A549 (cell line): ENCODE measurements around the gene PDS5B. TPM values are rescaled to one million over a fixed set of nuclear protein-coding genes. Genes with fewer than 3 reads are reported as not detected.

ENCODE experiments used
- ATAC-seq, 2 experiments: fragments of 200-7000 bp in 1 of 2; fragments of >200 bp in 1 of 2; cut with Nextera tagmentation in 1 of 2; cut with Tn5 transposase in 1 of 2; 3 replicates each; pipeline versions ENCODE4 v1.8.0 to v1.9.1; 2018 to 2020; ENCODE audit warnings: mild to moderate bottlenecking in 1 of 2, moderate library complexity in 1 of 2
- CTCF ChIA-PET: fragments of 300-600 bp; sonication (Branson Sonifier 250); formaldehyde crosslinking; extraction: SDS; loops from one replicate; lab custom pipeline; 2021; ENCODE audit warnings: antibody characterized with exemption, inconsistent platforms; lab: Yijun Ruan, JAX
- POLR2A ChIA-PET: fragments of 350-600 bp; formaldehyde crosslinking; extraction: SDS; loops from one replicate; lab custom pipeline; 2021; ENCODE audit warnings: antibody characterized with exemption, inconsistent platforms; lab: Yijun Ruan, JAX
- DNase-seq, 2 experiments: peaks; one replicate each; pipeline versions ENCODE4 v3.0.0 to v3.0.0-alpha.2; 2011 to 2016; ENCODE audit warnings: low read depth in 1 of 2, low spot score in 1 of 2
- FAIRE-seq: peaks from 2 replicates; lab custom pipeline; 2011; peaks lifted over from hg19 to GRCh38; lab: Jason Lieb, UNC
- H3K27ac ChIP-seq, 2 experiments: fragments of >200 bp; sonication (Bioruptor Twin); formaldehyde crosslinking; 3 replicates each; pipeline ENCODE4 v1.5.1; 2016 to 2017
- H3K4me1 ChIP-seq: fragments of >200 bp; sonication (Bioruptor Twin); formaldehyde crosslinking; 3 replicates; pipeline ENCODE4 v1.6.1; 2016
- H3K4me2 ChIP-seq: fragments of >200 bp; sonication (Bioruptor Twin); formaldehyde crosslinking; 3 replicates; pipeline ENCODE4 v1.6.1; 2016
- H3K4me3 ChIP-seq: fragments of >200 bp; sonication (Bioruptor Twin); formaldehyde crosslinking; 3 replicates; pipeline ENCODE4 v1.5.1; 2016
- H3K9me3 ChIP-seq: fragments of >200 bp; sonication (Bioruptor Twin); formaldehyde crosslinking; 3 replicates; pipeline ENCODE4 v1.6.1; 2016
- BCL3 ChIP-seq: fragments of >200 bp; sonication (Bioruptor Twin); formaldehyde crosslinking; IDR thresholded peaks from 3 replicates; pipeline ENCODE4 v1.6.1; 2016
- E2F6 ChIP-seq: IDR thresholded peaks from 2 replicates; pipeline ENCODE4 v1.6.1; 2012; ENCODE audit warnings: low read depth, borderline replicate concordance
- EHMT2 ChIP-seq: fragments of 200-600 bp; sonication (generic); IDR thresholded peaks from 2 replicates; pipeline ENCODE4 v1.6.1; 2016; ENCODE audit warnings: antibody characterized with exemption, low read depth, mild to moderate bottlenecking, moderate library complexity
- FOXS1 ChIP-seq: fragments of 250-450 bp; sonication (Bioruptor Pico); IDR thresholded peaks from 2 replicates; pipeline ENCODE4 v1.5.0; 2020; ENCODE audit warnings: mild to moderate bottlenecking, moderate library complexity
- HMGXB4 ChIP-seq: fragments of 250-450 bp; sonication (Bioruptor Pico); IDR thresholded peaks from 2 replicates; pipeline ENCODE4 v1.5.0; 2021; ENCODE audit warnings: mild to moderate bottlenecking, moderate library complexity, borderline replicate concordance
- HOXA7 ChIP-seq: fragments of 250-450 bp; sonication (Bioruptor Pico); IDR thresholded peaks from 2 replicates; pipeline ENCODE4 v1.5.0; 2020; ENCODE audit warnings: mild to moderate bottlenecking, moderate library complexity
- HOXB5 ChIP-seq: fragments of 250-450 bp; sonication (Bioruptor Pico); IDR thresholded peaks from 2 replicates; pipeline ENCODE4 v1.5.0; 2020; ENCODE audit warnings: mild to moderate bottlenecking, moderate library complexity
- JUNB ChIP-seq: fragments of >200 bp; sonication (Bioruptor Twin); formaldehyde crosslinking; IDR thresholded peaks from 2 replicates; pipeline ENCODE4 v1.6.1; 2016
- MYC ChIP-seq: IDR thresholded peaks from 2 replicates; pipeline ENCODE4 v1.6.1; 2012; ENCODE audit warnings: mild to moderate bottlenecking, inconsistent platforms, low read length, improper control_type of control experiment, borderline replicate concordance
- NFE2L2 ChIP-seq: fragments of 150-350 bp; conservative IDR thresholded peaks from 2 replicates; pipeline ENCODE4 v1.6.1; 2014; ENCODE audit warnings: low read length
- NPAS2 ChIP-seq: fragments of 250-450 bp; sonication (Bioruptor Pico); IDR thresholded peaks from 2 replicates; pipeline ENCODE4 v1.8.0; 2022; ENCODE audit warnings: mild to moderate bottlenecking, moderate library complexity, borderline replicate concordance
- PHF8 ChIP-seq: fragments of 200-600 bp; sonication (generic); IDR thresholded peaks from 2 replicates; pipeline ENCODE4 v1.6.1; 2016; ENCODE audit warnings: low read depth, mild to moderate bottlenecking, antibody characterized with exemption, moderate library complexity, borderline replicate concordance
- POLR2A ChIP-seq: IDR thresholded peaks from 2 replicates; pipeline ENCODE4 v1.6.1; 2012; ENCODE audit warnings: mild to moderate bottlenecking, low read length
- POLR2AphosphoS2 ChIP-seq: conservative IDR thresholded peaks from 2 replicates; pipeline ENCODE4 v1.6.1; 2012; ENCODE audit warnings: low read length, improper control_type of control experiment, inconsistent platforms
- RAD21 ChIP-seq, 2 experiments: fragments of >200 bp in 1 of 2; sonication (Bioruptor Twin) in 1 of 2; formaldehyde crosslinking in 1 of 2; IDR thresholded peaks in 1 of 2; conservative IDR thresholded peaks in 1 of 2; 2 replicates in 1 of 2; 3 replicates in 1 of 2; pipeline ENCODE4 v1.6.1; 2012 to 2018; ENCODE audit warnings: inconsistent platforms in 1 of 2
- SREBF2 ChIP-seq: fragments of 450-650 bp; IDR thresholded peaks from 2 replicates; pipeline ENCODE4 v1.6.1; 2014; ENCODE audit warnings: mild to moderate bottlenecking, moderate library complexity
- USF2 ChIP-seq: fragments of 450-650 bp; IDR thresholded peaks from 2 replicates; pipeline ENCODE4 v1.6.1; 2014; ENCODE audit warnings: antibody characterized with exemption
- WGBS: methylation state at CpG from one replicate; pipeline ENCODE4 v1.1.6; 2017; ENCODE audit errors: missing lambda C conversion rate; 5-methylcytosine and 5-hydroxymethylcytosine counted together
- polyA plus RNA-seq, 4 experiments: library from polyadenylated mRNA; depleted of rRNA in 3 of 4; stranded (reverse); fragments of >200 nt; fragmentation: RNase III in 1 of 4; extraction: RNeasy Plus Mini Kit Qiagen cat#74134 plus additional on column Dnase treatment in 1 of 4; gene quantifications; 2 replicates in 3 of 4; 3 replicates in 1 of 4; pipeline ENCODE4 v1.2.3, GENCODE V29; 2011 to 2017

PDS5B gene
- polyA plus RNA-seq, 2 of the 4 experiments (the other 2 are of a cell fraction), result 10.6 to 16.0 TPM

GRCh38 chr13:32537580-32538142 lies 48.6 kb upstream of the PDS5B start:
- Histone ChIP-seq H3K4me1 (peaks cover 13% of the 10 kb centered on the region; the same call in 2 of the 3 replicates), H3K4me3 (peak overlapping the region; percentile 95), H3K9me3 (no peaks in the 10 kb centered on the region), H3K4me2 (peak overlapping the region; percentile 90), H3K27ac (peak overlapping the region; percentile 84 to 97)
- peak in 1 of 2 experiments; percentile 8 for DNase-seq
- WGBS, result 31% methylated on average over 13 of the region's 22 CpGs
- no peak for FAIRE-seq
- TF ChIP-seq SREBF2, result no peak
- CTCF ChIA-PET, result interaction anchor here (1.3 to 1.7 kb wide), 3 partner anchors 11 to 1006 kb away, joined by 3 to 5 read pairs (median 4); no protein-coding TSS in a partner anchor
- ATAC-seq, result peak in 1 of 2 experiments; percentile 20; a peak in 1 of 6 replicates
- POLR2A ChIA-PET, result no interaction called here

- DNase-seq (peak in 1 of 2 experiments; percentile 8), FAIRE-seq (no peak), ATAC-seq (peak; percentile 76 to 79)
- TF ChIP-seq POLR2AphosphoS2 (no peak), NFE2L2 (no peak), PHF8 (no peak), HOXA7 (no peak), EHMT2 (no peak), JUNB (no peak), HOXB5 (CRISPR knock-in tag) (no peak), E2F6 (no peak), RAD21 (conservative IDR thresholded peaks at IDR 0.05 in 1 of 2, IDR thresholded peaks at IDR 0.05 in 1 of 2) (no peak), NPAS2 (CRISPR knock-in tag) (no peak), BCL3 (no peak), MYC (no peak), USF2 (no peak), FOXS1 (CRISPR knock-in tag) (no peak), HMGXB4 (CRISPR knock-in tag) (no peak), POLR2A (no peak)
- H3K27ac ChIP-seq, result peak overlapping the region; percentile 84 to 97
- CTCF ChIA-PET, result interaction anchor here (1.3 to 1.7 kb wide), 2 partner anchors 11 to 1005 kb away, joined by 4 to 5 read pairs; no protein-coding TSS in a partner anchor
- WGBS, result under 1% methylated on average over 23 of the region's 23 CpGs
- H3K9me3 ChIP-seq, result no peaks in the 10 kb centered on the region
- POLR2A ChIA-PET, result no interaction called here
- peaks cover 13% of the 10 kb centered on the region; the same call in 2 of the 3 replicates for H3K4me1 ChIP-seq
- H3K4me2 ChIP-seq, result peak overlapping the region; percentile 90
- peak overlapping the region; percentile 95 for H3K4me3 ChIP-seq
Measured at GRCh38 chr13:32538143-32538620, 48.1 kb upstream of the PDS5B start.
